Right lobe of liver (tissue), 6 donors: ENCODE results near the gene GFRA1. TPM values are rescaled to one million over a fixed set of nuclear protein-coding genes. Genes with fewer than 3 reads are reported as not detected.
"Not testable (repeated sequence)": the region's sequence is repeated elsewhere in the genome, so short reads cannot be mapped to it uniquely, and the experiment has no call there.

Experiments used
- ATAC-seq, 4 donors: fragments of 200-7000 bp; cut with Tn5 transposase; one replicate each; pipeline ENCODE4 v1.9.1; 2020; ENCODE audit warnings: mild to moderate bottlenecking in 4 of 4, moderate library complexity in 4 of 4
- DNase-seq, 3 donors: peaks; one replicate each; pipeline ENCODE4 v3.0.0-alpha.2; 2020
- H3K27ac ChIP-seq, 3 donors: fragments of 200-600 bp; one replicate each; pipeline ENCODE4 v1.8.0; 2022
- H3K27me3 ChIP-seq, 2 donors: fragments of 200-600 bp; one replicate each; pipeline ENCODE4 v1.8.0; 2022
- H3K36me3 ChIP-seq, 4 donors: fragments of 200-600 bp; sonication (generic) in 1 of 4; one replicate each; pipeline versions ENCODE4 v1.5.1 to v1.8.0; 2017 to 2022; ENCODE audit warnings: control low read depth in 1 of 4
- H3K4me1 ChIP-seq, 4 donors: fragments of 200-600 bp; sonication (generic) in 1 of 4; one replicate each; pipeline versions ENCODE4 v1.5.1 to v1.8.0; 2017 to 2022; ENCODE audit warnings: control low read depth in 1 of 4
- H3K4me3 ChIP-seq, 3 donors: fragments of 200-600 bp; one replicate each; pipeline ENCODE4 v1.8.0; 2022
- H3K9me3 ChIP-seq, 4 donors: fragments of 200-600 bp; sonication (generic) in 1 of 4; one replicate each; pipeline versions ENCODE4 v1.5.1 to v1.8.0; 2017 to 2022; ENCODE audit warnings: control low read depth in 1 of 4
- POLR2A ChIP-seq: fragments of 450-650 bp; IDR thresholded peaks from one replicate; pipeline ENCODE4 v1.6.1; 2017; ENCODE audit warnings: antibody characterized with exemption, mild to moderate bottlenecking
- WGBS: methylation state at CpG from one replicate; pipeline ENCODE4 v1.1.6; 2018; ENCODE audit warnings: low coverage, low lambda C conversion rate; ENCODE audit not compliant: insufficient coverage; ENCODE audit errors: missing lambda C conversion rate; 5-methylcytosine and 5-hydroxymethylcytosine counted together
- intact Hi-C, 2 donors: fragments of 100-400 bp; cut with DNase I; formaldehyde crosslinking; loops; one replicate each; pipeline versions ENCODE4 v1.11.2 to v1.14.1; 2022
- total RNA-seq, 6 experiments: library from RNA; depleted of rRNA in 2 of 6; stranded (reverse); fragments of >200 nt in 2 of 6; fragmentation: NEBNext Ultra II Directional in 3 of 6; extraction: Animal tissue kit (Norgen Biotek cat#: 25700) in 3 of 6; gene quantifications; one replicate each; pipeline versions ENCODE4 v1.1.0 to v1.2.4, GENCODE V29; 2016 to 2023
- TF ChIP-seq, protein P1 (sequence below), 4 donors: fragments of 200-600 bp in 3 of 4; fragments of 450-650 bp in 1 of 4; IDR thresholded peaks; one replicate each; pipeline versions ENCODE4 v1.5.1 to v1.8.0; 2016 to 2022; ENCODE audit warnings: antibody characterized with exemption in 4 of 4, mild to moderate bottlenecking in 2 of 4
- donor health status: DM: no; HTN: yes; CAD: no.
- donor health status: DM: no; HTN: no; CAD: no.
- donor health status: DM: no; HTN: no; CAD: no.
- donor health status: DM: no; HTN: yes; CAD: no.
- donor health status: DM: no; HTN: yes; CAD: no.

GFRA1 gene
- total RNA-seq, 6 experiments from 2014 or later: 17.9 to 67.8 (median 42.8) TPM

DNA sequence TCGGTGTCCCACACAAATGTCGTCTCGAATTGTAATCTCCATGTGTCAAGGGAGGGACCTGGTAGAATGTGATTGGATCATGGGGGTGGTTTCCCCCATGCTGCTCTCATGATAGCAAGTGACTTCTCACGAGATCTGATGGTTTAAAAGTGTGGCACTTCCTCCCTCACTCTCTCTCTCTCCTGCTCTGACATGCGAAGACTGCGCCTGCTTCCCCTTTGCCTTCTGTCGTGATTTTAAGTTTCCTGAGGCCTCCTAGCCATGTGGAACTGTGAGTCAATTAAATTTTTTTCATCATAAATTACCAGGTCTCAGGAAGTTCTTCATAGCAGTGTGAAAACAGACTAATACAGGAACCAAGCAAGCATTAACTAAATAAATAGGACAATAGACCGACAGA lies 229.1 kb downstream of the GFRA1 start:
- DNase-seq (no peak), ATAC-seq (no peak)
- Histone ChIP-seq H3K4me1 (peaks cover 0 to 47% (median 12%) of the 10 kb centered on the region in 4 donors), H3K4me3 (no peak overlapping the region), H3K36me3 (no peaks in the 10 kb centered on the region), H3K27ac (peak overlapping the region in 1 of 3 donors; percentile 70), H3K9me3 (no peaks in the 10 kb centered on the region), H3K27me3 (no peaks in the 10 kb centered on the region)
- 77% methylated on average over 7 of the region's 8 CpGs for WGBS
- no peak for TF ChIP-seq POLR2A
- TF ChIP-seq, protein P1, sequence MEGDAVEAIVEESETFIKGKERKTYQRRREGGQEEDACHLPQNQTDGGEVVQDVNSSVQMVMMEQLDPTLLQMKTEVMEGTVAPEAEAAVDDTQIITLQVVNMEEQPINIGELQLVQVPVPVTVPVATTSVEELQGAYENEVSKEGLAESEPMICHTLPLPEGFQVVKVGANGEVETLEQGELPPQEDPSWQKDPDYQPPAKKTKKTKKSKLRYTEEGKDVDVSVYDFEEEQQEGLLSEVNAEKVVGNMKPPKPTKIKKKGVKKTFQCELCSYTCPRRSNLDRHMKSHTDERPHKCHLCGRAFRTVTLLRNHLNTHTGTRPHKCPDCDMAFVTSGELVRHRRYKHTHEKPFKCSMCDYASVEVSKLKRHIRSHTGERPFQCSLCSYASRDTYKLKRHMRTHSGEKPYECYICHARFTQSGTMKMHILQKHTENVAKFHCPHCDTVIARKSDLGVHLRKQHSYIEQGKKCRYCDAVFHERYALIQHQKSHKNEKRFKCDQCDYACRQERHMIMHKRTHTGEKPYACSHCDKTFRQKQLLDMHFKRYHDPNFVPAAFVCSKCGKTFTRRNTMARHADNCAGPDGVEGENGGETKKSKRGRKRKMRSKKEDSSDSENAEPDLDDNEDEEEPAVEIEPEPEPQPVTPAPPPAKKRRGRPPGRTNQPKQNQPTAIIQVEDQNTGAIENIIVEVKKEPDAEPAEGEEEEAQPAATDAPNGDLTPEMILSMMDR (IDR thresholded peaks at IDR 0.05): no peak
- intact Hi-C loops: no loop called here

DNA sequence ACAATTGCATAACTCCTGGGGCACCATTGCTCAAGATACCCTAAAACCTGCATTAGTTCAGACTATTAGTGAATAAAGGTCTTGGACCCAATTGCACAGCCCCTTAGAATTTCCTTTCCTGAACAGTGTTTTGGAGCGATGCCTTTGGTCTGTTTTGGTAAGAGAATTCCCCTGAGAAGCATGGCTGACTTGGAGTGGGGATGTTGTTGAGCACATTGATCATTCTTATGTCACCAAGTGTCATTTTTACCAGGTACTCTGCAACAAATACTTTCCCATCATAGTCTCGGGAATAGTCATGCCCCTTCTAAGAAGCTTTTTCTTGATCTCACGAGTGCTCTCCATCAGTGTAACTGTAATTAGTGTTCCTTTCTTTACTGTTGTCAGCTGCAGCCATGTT lies 229.7 kb downstream of the GFRA1 start:
- DNase-seq: no peak
- no peak overlapping the region for H3K4me3 ChIP-seq
- H3K27me3 ChIP-seq: no peaks in the 10 kb centered on the region
- no peaks in the 10 kb centered on the region for H3K36me3 ChIP-seq
- intact Hi-C loops: no loop called here
- TF ChIP-seq POLR2A: no peak
- TF ChIP-seq, protein P1 (IDR thresholded peaks at IDR 0.05): no peak
- no peaks in the 10 kb centered on the region for H3K9me3 ChIP-seq
- no peak for ATAC-seq
- H3K27ac ChIP-seq: no peak overlapping the region
- H3K4me1 ChIP-seq: peaks cover 0 to 50% (median 15%) of the 10 kb centered on the region in 4 donors
- WGBS: 92% methylated on average over 3 of the region's 3 CpGs

DNA sequence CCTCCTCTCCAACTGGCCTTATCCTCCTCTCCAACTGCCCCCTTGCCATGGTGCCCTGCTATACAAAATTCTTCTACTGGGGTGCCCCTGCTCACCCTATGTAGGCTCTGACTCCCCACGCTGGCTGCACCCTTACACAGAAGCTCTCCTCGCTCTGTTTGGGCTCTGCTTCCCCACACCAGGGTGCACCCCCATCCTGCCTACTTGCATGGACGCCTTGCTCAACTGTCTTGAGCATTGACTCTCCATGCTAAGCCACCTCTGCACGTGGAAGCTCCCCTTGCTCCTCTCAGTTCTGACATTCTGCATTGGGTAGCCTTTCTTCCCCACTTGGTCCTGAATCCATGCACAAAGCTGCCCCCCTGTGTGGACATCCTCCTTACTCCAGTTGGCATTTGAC lies 231.1 kb downstream of the GFRA1 start:
- Histone ChIP-seq H3K4me1 (peaks cover 0 to 51% (median 15%) of the 10 kb centered on the region in 4 donors), H3K27me3 (no peaks in the 10 kb centered on the region), H3K36me3 (no peaks in the 10 kb centered on the region), H3K9me3 (no peaks in the 10 kb centered on the region), H3K27ac (no peak overlapping the region), H3K4me3 (no peak overlapping the region)
- DNase-seq (no peak), ATAC-seq (no peak)
- 85% methylated on average over 4 of the region's 4 CpGs for WGBS
- TF ChIP-seq, protein P1 (IDR thresholded peaks at IDR 0.05): no peak
- intact Hi-C loops: no loop called here

DNA sequence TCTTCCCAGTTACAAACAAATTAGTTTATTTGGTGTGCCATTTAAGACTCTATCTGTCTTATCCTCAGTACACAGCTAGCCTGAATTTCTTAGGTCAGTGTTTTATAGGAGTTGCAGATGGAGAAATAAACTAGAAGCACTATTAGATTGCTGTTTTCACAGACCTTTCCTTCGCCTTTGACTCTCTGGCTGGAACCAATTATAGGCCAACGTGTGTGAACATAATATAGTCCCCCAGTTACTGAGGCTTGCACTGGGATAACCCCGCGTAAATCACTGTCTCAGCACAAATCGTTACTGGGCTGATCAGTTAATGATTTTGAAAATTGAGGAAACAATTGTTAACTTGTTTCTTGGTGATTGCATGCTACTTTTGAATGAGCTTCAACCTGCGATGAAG lies 233.4 kb downstream of the GFRA1 start:
- DNase-seq (no peak), ATAC-seq (no peak)
- TF ChIP-seq, protein P1 (IDR thresholded peaks at IDR 0.05): no peak
- no peak for TF ChIP-seq POLR2A
- H3K9me3 ChIP-seq: no peaks in the 10 kb centered on the region
- H3K27ac ChIP-seq: peak overlapping the region in 1 of 3 donors; percentile 19
- H3K36me3 ChIP-seq: no peaks in the 10 kb centered on the region
- H3K27me3 ChIP-seq: no peaks in the 10 kb centered on the region
- intact Hi-C loops: no loop called here
- 52% methylated on average over 6 of the region's 6 CpGs for WGBS
- no peak overlapping the region for H3K4me3 ChIP-seq
- H3K4me1 ChIP-seq: peaks cover 0 to 30% (median 4%) of the 10 kb centered on the region in 4 donors

DNA sequence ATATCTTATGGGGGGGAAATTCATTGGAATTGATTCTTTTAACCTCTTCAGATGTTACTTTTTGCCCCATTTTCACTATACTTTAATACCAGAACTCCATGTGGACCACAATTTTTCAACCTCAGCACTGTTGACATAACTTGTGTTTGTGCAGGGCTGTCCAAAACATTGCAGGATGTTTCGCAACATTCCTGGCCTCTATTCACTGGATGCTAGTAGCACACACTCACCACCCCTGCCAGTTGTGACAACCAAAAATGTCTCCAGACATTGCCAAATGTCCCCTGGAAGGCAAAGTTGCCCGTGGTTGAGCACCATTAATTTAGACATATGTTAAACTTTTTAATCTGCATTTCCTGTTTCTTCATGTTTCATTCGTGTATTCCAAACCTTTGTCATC lies 234.7 kb downstream of the GFRA1 start:
- H3K27ac ChIP-seq: peak overlapping the region in 2 of 3 donors; percentile 43 to 44
- ATAC-seq: peak; percentile 97 to 100 (median 99)
- H3K4me3 ChIP-seq: no peak overlapping the region
- no peaks in the 10 kb centered on the region for H3K36me3 ChIP-seq
- H3K4me1 ChIP-seq: peaks cover 0 to 25% (median 3%) of the 10 kb centered on the region in 4 donors
- intact Hi-C loops: no loop called here
- no peaks in the 10 kb centered on the region for H3K9me3 ChIP-seq
- TF ChIP-seq POLR2A: no peak
- TF ChIP-seq, protein P1 (IDR thresholded peaks at IDR 0.05): no peak
- peak; percentile 47 to 93 (median 75) for DNase-seq
- WGBS: 20% methylated on average over 3 of the region's 3 CpGs
- no peaks in the 10 kb centered on the region for H3K27me3 ChIP-seq

DNA sequence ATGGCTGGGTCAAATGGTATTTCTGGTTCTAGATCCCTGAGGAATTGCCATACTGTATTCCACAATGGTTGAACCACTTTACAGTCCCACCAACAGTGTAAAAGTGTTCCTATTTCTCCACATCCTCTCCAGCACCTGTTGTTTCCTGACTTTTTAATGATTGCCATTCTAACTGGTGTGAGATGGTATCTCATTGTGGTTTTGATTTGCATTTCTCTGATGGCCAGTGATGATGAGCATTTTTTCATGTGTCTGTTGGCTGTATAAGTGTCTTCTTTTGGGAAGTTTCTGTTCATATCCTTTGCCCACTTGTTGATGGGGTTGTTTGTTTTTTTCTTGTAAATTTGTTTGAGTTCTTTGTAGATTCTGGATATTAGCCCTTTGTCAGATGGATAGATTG lies 237.6 kb downstream of the GFRA1 start:
- DNase-seq, H3K27ac ChIP-seq, intact Hi-C loops, H3K4me3 ChIP-seq, H3K27me3 ChIP-seq, H3K9me3 ChIP-seq, ATAC-seq, H3K36me3 ChIP-seq: not testable (repeated sequence)
- peaks cover 0 to 25% (median 3%) of the 10 kb centered on the region in 4 donors for H3K4me1 ChIP-seq
